PFSK-1 (cell line): Measurements from ENCODE around the gene TRIM33.

Experiments
- FOXP2 ChIP-seq: optimal IDR thresholded peaks from 2 replicates; pipeline ENCODE3; 2011; ENCODE audit warnings: borderline replicate concordance, control low read depth, inconsistent platforms; ENCODE audit not compliant: insufficient read depth; ENCODE audit errors: extremely low read length, extremely low read depth
- POLR2AphosphoS5 ChIP-seq: IDR thresholded peaks from 2 replicates; pipeline ENCODE4 v1.6.1; 2012; ENCODE audit warnings: low read depth, mild to moderate bottlenecking, control low read depth, low read length, moderate library complexity
- SIN3A ChIP-seq: IDR thresholded peaks from 2 replicates; pipeline ENCODE4 v1.6.1; 2012; ENCODE audit warnings: mild to moderate bottlenecking, low read length, moderate library complexity, borderline replicate concordance; ENCODE audit not compliant: insufficient read depth
- TAF1 ChIP-seq: IDR thresholded peaks from 2 replicates; pipeline ENCODE4 v1.6.1; 2012; ENCODE audit warnings: low read length, control low read depth, borderline replicate concordance; ENCODE audit not compliant: insufficient read depth
- TF ChIP-seq, protein P1 (sequence below), 2 experiments: IDR thresholded peaks; 2 replicates each; pipeline versions ENCODE4 v1.6.1 to v1.8.0; 2011 to 2012; ENCODE audit warnings: low read depth in 2 of 2, low read length in 2 of 2, control low read depth in 1 of 2, inconsistent platforms in 1 of 2, mild to moderate bottlenecking in 1 of 2, moderate library complexity in 1 of 2; ENCODE audit not compliant: insufficient read depth in 1 of 2

TRIM33 gene

DNA sequence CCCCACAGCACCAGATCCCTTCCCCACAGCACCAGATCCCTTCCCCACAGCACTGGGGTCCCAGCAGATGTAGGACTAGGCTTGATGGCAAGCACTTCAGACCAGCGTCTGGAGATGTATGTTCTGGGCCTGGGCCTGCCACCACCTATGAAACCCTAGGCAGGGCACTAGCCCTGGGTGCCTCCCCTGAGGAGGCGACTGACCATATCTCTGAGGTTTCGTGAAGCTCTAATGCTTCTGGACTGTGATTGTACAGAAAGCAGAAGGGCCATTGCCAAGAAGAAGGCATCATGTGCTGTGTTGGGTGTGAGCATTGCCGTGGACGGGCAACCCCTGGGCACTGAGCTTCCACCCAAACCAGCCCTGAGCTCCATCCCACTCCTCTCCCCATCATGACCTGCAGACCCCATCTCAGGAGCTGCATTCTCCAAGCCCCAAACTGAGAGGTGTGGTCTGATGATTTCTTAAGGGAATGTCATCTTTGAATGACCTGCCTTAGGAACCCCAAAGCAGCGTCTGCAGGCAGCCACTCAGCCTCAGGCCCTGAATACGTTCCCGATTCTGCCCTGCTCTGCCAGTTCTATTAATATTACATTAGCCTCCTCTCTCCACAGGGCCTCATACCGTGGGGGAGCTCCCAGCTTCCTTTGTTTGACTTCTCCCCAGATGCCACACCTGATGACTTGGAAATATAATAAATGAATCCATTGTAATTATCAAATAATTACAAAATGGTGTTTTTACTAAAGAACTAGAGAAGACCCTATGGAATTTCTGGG is 163.4 kb downstream of the TRIM33 start:
- TF ChIP-seq, protein P1, sequence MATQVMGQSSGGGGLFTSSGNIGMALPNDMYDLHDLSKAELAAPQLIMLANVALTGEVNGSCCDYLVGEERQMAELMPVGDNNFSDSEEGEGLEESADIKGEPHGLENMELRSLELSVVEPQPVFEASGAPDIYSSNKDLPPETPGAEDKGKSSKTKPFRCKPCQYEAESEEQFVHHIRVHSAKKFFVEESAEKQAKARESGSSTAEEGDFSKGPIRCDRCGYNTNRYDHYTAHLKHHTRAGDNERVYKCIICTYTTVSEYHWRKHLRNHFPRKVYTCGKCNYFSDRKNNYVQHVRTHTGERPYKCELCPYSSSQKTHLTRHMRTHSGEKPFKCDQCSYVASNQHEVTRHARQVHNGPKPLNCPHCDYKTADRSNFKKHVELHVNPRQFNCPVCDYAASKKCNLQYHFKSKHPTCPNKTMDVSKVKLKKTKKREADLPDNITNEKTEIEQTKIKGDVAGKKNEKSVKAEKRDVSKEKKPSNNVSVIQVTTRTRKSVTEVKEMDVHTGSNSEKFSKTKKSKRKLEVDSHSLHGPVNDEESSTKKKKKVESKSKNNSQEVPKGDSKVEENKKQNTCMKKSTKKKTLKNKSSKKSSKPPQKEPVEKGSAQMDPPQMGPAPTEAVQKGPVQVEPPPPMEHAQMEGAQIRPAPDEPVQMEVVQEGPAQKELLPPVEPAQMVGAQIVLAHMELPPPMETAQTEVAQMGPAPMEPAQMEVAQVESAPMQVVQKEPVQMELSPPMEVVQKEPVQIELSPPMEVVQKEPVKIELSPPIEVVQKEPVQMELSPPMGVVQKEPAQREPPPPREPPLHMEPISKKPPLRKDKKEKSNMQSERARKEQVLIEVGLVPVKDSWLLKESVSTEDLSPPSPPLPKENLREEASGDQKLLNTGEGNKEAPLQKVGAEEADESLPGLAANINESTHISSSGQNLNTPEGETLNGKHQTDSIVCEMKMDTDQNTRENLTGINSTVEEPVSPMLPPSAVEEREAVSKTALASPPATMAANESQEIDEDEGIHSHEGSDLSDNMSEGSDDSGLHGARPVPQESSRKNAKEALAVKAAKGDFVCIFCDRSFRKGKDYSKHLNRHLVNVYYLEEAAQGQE (IDR thresholded peaks at IDR 0.05; ENCODE audit: insufficient read depth in 1 of 2, low read depth in 2 of 2, low read length in 2 of 2): no peak
- TF ChIP-seq POLR2AphosphoS5 (no peak), SIN3A (no peak), FOXP2 (no peak), TAF1 (no peak)

DNA sequence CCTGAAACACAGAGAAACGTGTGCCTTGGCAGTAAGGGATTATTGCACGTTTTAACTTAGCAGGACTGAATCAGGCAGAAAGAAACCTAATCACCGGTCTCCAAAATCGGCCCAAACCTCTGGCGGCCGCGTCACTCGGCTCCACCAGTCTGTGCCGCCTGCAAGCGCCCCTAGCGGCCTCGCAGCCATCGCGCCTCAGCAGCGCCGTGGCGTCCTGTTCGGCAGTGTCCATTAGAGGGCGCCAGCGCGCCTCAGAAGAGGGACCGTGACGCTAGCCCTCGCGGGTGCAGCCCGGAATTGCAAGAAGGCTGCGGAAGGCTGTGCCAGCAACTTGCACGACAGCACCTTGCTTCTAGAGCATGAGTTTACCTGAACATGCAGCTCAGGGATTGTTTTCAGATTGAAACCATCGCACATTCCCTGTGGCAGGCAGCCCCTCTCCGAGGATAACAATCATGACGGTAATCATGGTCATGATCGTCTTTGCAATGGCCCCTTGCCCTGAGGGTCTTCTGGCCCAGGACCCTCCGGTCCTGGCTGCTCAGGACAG is 164.4 kb downstream of the TRIM33 start:
- no peak for TF ChIP-seq SIN3A
- peak; percentile 94 for TF ChIP-seq FOXP2
- no peak for TF ChIP-seq POLR2AphosphoS5
- no peak for TF ChIP-seq TAF1
- TF ChIP-seq, protein P1 (IDR thresholded peaks at IDR 0.05; ENCODE audit: insufficient read depth in 1 of 2, low read depth in 2 of 2, low read length in 2 of 2): no peak

DNA sequence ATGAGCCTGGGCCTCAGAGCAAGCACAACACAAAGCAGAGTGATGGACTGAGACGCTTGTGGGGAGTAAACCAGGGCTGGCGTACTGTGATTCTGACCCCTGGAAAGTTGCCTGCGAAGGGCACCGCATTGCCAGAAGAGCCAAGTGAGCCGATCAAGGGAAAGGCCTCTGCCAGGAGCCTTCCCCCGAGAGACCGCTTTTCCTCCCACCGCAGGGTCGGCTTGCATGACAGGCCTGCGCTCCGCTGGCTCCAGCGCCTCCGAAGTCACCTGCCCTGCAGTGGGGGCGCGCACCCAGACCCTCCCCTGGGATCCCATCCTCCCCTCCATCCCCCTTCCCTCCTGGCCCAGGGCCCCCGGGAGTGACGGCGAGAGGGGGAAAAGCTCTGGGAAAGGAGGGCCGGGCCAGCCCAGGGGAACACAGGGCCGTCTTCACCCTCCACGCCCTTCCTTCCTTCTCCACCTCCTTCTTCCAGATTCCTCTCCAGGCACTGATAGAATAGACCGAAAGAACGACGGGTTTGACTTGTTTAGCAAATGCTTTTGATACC is 165.0 kb downstream of the TRIM33 start:
- TF ChIP-seq FOXP2: no peak
- TF ChIP-seq, protein P1 (IDR thresholded peaks at IDR 0.05; ENCODE audit: insufficient read depth in 1 of 2, low read depth in 2 of 2, low read length in 2 of 2): no peak
- TF ChIP-seq POLR2AphosphoS5: no peak
- no peak for TF ChIP-seq TAF1
- TF ChIP-seq SIN3A: no peak

DNA sequence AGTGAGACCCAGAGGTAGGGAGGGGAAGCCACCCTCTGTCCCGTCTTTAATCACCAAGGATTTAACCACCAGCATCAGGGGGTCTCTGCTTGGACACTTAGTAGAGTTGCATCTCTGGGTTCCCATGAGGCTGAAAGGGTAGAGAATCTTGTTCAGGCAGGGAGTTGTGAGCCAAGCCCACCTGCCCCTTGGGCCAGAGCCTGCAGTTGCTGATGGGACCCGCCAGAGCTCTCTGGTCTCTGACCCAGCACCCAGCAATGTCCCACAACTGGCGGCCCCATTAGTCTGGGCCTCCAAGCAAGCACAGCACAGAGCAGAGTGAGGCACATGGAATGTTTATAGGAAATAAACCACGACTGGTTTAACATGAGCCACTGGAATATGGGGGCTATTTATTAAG is 166.3 kb downstream of the TRIM33 start:
- TF ChIP-seq TAF1 (no peak), SIN3A (no peak), FOXP2 (no peak), POLR2AphosphoS5 (no peak)
- TF ChIP-seq, protein P1 (IDR thresholded peaks at IDR 0.05; ENCODE audit: insufficient read depth in 1 of 2, low read depth in 2 of 2, low read length in 2 of 2): no peak
